NCI-H187 (cell line): ENCODE data around the gene MEA1.
"Not testable (repeated sequence)": the region's sequence is repeated elsewhere in the genome, so short reads cannot be mapped to it uniquely, and the experiment has no call there.

Experiments used
- DNase-seq, 2 experiments: peaks; one replicate each; lab custom pipeline; 2025; lab: John Stamatoyannopoulos, UW

The MEA1 gene

GRCh38 chr6:43013843-43014433 lies at the start of gene MEA1, which contains the start of gene KLHDC3:
MEA1 (minus strand) TSS chr6:43013946; CDS start chr6:43013813, 133 bp downstream.
KLHDC3 (plus strand) TSS chr6:43014249; CDS start chr6:43017193, 2,944 bp downstream.
- DNase-seq = peak; percentile 96 to 98

DNA sequence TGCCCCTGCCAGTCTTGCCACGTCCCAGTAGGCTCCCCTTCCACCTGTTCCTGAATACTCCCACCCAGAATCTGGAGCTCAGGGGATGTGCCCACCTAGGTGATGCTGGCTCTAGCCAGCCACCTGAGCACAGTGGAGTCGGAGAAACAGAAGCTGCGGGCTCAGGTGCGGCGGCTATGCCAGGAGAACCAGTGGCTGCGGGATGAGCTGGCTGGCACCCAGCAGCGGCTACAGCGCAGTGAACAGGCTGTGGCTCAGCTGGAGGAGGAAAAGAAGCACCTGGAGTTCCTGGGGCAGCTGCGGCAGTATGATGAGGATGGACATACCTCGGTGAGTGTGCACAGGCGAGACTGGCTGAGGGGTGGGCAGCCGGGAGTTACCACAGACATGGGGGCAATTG lies 49.1 kb upstream of the MEA1 start:
- no peak for DNase-seq

- no peak for DNase-seq
Observed at GRCh38 chr6:43061861-43062260, 48.1 kb upstream of the MEA1 start.

GRCh38 chr6:43060755-43061633 lies 47.2 kb upstream of the MEA1 start:
- no peak for DNase-seq

GRCh38 chr6:43060034-43060754 lies 46.4 kb upstream of the MEA1 start:
- peak in 1 of 2 experiments; percentile 51 for DNase-seq

- DNase-seq = peak; percentile 96 to 97
Observed at GRCh38 chr6:43059168-43060033, 45.7 kb upstream of the MEA1 start, which contains the start of the genes KLC4 and MRPL2. KLC4 (plus strand) TSS chr6:43059631; CDS start chr6:43061336, 1,705 bp downstream. MRPL2 (minus strand) TSS chr6:43059434; CDS start chr6:43059381, 53 bp downstream.

DNA sequence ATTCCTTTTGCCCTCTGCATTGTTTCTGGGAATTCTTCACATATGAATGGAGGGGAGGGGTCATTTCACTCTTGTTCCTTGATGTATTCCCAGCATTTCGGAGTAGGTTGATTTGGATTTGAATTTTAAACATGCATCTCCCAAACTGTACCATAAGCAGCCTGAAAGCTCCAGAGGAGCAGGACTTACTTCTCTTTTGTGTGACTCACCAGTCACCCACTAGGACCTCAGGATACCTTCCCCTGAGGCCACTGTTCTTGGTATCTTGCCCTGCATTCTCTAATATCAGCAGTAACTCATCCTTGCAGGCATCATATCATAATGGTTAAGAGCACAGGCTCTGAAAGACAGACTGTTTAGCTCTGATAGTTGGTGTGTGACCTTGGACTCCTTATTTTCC lies 44.8 kb upstream of the MEA1 start:
- DNase-seq = no peak

DNA sequence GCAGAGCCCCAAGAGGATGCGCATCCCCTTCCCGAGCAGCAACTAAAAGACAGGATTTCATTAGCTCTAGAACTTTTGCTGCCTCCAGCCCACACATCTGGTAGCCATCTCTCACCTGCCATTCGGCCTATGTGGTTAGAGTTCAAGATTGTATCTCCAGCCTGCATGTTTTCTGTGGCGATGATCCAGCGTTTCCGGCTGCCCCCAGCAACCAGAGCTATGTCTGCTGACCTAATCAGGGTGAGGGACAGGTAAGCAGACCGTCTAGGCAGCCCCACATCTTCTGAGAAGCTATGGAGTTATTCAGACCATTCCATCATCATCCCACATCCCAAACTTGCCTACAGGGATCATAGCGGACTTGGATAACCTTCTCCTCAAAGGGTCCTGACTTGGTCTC lies 42.2 kb upstream of the MEA1 start:
- DNase-seq = no peak

- DNase-seq = no peak
Observed at GRCh38 chr6:43054206-43054943, 40.6 kb upstream of the MEA1 start.

DNA sequence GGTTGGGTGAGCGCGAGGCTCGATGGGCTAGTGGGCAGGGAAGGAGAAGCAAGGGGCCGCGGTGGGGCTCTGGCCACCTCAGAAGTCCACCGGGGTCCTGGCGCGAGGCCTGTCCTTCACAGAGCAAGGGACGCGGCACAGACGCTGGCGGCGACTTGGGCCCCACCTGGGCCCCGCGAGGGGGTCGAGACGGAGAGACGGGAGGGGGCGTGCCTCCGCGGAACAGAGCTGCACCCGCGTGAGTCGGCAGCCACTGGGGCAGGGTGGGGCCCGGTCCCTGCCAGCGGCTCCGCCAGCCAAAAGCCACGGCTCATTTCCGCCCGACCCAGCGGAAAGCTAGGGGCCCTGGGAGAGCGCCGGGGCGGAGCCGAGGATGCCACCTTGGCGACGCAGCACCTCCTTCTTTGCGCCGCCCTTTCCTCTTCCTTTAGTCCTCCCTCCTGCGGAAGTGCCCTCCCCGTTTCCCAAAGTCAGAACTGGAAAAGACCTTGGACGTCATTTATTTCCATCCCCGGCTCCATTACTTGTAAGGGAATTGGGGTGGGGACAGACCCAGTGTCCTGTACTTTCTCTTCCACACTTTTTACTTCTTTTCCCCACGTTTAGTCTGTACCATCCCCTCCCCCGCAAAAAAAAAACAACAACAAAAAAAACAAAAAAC lies 39.9 kb upstream of the MEA1 start, which contains the start of gene CUL7:
CUL7 (minus strand) TSS at position 307 of the 661 bp plus-strand sequence. CDS start 1,063 bp downstream, outside the sequence.
- DNase-seq = peak; percentile 76 to 94

- no peak for DNase-seq
Observed at GRCh38 chr6:43052842-43053544, 39.2 kb upstream of the MEA1 start.

GRCh38 chr6:43052225-43052841 lies 38.6 kb upstream of the MEA1 start:
- DNase-seq = no peak

GRCh38 chr6:43050981-43051380 lies 37.2 kb upstream of the MEA1 start:
- no peak for DNase-seq

GRCh38 chr6:43047998-43048397 lies 34.3 kb upstream of the MEA1 start:
- no peak for DNase-seq

DNA sequence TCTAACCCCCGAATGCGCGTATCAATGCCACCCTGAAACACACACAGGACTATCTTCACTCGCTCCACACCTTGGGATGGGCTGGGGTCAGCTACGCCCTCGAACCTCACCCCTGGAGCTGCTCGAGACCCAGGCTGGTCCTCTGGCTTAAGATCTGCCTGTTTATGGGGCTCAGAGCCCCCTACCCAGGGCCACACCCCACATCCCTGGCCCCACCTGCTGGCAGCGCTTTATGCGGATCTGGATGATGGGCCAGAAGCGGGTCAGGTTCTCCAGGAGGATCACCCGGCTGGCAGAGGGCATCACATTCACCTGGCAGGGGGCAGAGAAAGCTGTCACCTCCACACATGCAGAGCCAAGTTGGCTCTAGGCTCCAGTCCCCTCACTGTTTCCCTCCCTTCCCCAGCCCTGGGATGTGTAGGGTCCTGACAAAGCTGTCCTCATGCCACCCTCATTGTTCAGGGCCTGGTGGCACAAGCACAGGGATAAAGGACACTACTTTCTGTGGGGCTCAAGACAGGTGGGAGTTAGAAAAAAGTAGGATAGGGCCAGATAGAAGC lies 31.7 kb upstream of the MEA1 start:
- DNase-seq = no peak

GRCh38 chr6:43043310-43043709 lies 29.6 kb upstream of the MEA1 start:
- DNase-seq = no peak

DNA sequence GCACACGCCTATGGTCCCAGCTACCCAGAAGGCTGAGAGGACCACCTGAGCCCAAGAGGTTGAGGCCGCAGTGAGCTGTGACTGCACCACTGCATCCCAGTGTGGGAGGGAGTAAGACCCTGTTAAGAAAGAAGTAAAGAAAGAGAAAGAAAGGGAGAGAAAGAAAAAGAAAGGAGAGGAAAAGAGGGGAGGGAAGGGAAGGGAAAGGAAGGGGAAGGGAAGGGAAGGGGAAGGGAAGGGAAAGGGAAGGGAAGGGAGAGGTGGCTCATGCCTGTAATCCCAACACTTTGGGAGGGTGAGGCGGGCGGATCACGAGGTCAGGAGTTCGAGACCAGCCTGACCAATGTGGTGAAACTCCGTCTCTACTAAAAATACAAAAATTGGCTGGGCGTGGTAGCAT lies 27.7 kb upstream of the MEA1 start:
- DNase-seq = not testable (repeated sequence)

DNA sequence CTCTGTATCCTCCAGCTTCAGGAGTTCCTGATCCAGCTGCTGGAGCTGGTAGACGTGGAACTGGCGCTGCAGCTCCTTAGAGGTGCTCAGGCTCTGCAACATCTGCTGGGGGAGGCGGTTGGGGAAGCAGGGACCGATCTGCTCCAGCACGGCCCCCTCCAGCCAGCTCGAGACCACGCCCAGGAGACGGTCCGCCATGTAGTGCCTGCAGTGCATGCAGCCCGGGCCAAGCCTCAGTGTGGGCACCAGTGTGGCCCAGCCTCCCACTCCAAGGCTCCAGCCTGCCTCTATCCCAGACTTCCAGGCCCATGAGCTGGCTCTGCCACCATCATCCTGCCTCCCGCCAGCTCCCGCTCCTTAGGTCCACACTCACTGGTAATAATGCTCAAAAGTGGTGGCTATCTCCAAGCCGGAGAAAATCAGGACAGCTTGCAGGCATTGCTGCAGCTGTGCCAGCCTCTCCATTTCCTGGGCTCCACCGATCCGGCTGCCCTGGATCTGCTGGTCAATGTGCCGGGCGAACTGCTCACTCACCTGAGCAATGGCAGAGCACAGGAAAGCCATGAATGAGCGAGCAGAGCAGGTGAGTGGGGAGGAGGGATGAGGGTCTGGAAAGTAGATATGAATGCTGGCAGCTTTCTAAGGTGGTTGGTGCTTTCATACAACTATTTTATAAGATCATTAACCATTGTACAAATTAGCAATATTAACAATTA lies 27.0 kb upstream of the MEA1 start:
- no peak for DNase-seq
